ENCODE measurements around the gene TRPM3. TPM values are rescaled to one million over a fixed set of nuclear protein-coding genes. Genes with fewer than 3 reads are reported as not detected.

Gene TRPM3
- total RNA-seq, 3 donors from 2014 or later: not detected

GRCh38 chr9:70511858-70512257 lies 609.6 kb downstream of the TRPM3 start:
- no peak overlapping the region for H3K4me3 Mint-ChIP-seq
- H3K4me1 Mint-ChIP-seq (ENCODE audit: low read depth): no peaks in the 10 kb centered on the region
- DNase-seq (no peak), ATAC-seq (no peak)
- H3K9me3 Mint-ChIP-seq: no peaks in the 10 kb centered on the region
- no peaks in the 10 kb centered on the region for H3K36me3 Mint-ChIP-seq (ENCODE audit: insufficient read depth)
- H3K27me3 Mint-ChIP-seq (ENCODE audit: low read depth): no peaks in the 10 kb centered on the region

- Mint-ChIP-seq H3K4me1 (ENCODE audit: low read depth) (no peaks in the 10 kb centered on the region), H3K9me3 (no peaks in the 10 kb centered on the region), H3K4me3 (no peak overlapping the region), H3K27me3 (ENCODE audit: low read depth) (no peaks in the 10 kb centered on the region), H3K36me3 (ENCODE audit: insufficient read depth) (no peaks in the 10 kb centered on the region)
- DNase-seq: no peak
- no peak for ATAC-seq
Measured at GRCh38 chr9:70510157-70510770, 611.2 kb downstream of the TRPM3 start.

DNA sequence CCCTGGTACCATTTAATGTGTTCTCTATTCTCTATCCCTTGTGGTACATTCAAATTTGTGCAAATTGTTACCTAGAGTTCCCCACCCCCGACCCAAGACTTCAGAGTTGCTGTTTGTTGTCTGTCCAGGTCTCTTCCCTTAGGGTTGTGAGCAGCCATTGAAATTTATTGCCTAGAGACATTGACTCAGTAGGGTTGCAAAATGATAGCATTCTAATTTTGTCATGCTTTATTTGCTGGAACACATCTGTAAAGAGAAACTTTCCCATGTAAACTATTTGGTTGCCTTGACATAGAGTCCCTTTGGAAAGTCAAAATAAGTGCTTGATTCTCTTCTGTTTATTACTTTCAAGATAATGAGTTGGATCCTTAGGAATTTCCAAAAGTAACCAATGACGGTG lies 615.3 kb downstream of the TRPM3 start:
- DNase-seq (no peak), ATAC-seq (no peak)
- no peak overlapping the region for H3K4me3 Mint-ChIP-seq
- H3K9me3 Mint-ChIP-seq: no peaks in the 10 kb centered on the region
- no peaks in the 10 kb centered on the region for H3K36me3 Mint-ChIP-seq (ENCODE audit: insufficient read depth)
- H3K4me1 Mint-ChIP-seq (ENCODE audit: low read depth): peaks cover 3% of the 10 kb centered on the region
- no peaks in the 10 kb centered on the region for H3K27me3 Mint-ChIP-seq (ENCODE audit: low read depth)

- H3K27me3 Mint-ChIP-seq (ENCODE audit: low read depth): no peaks in the 10 kb centered on the region
- no peak for DNase-seq
- no peak for ATAC-seq
- peaks cover 3% of the 10 kb centered on the region for H3K4me1 Mint-ChIP-seq (ENCODE audit: low read depth)
- no peak overlapping the region for H3K4me3 Mint-ChIP-seq
- H3K36me3 Mint-ChIP-seq (ENCODE audit: insufficient read depth): no peaks in the 10 kb centered on the region
- H3K9me3 Mint-ChIP-seq: no peaks in the 10 kb centered on the region
Measured at GRCh38 chr9:70504834-70505233, 616.6 kb downstream of the TRPM3 start.

DNA sequence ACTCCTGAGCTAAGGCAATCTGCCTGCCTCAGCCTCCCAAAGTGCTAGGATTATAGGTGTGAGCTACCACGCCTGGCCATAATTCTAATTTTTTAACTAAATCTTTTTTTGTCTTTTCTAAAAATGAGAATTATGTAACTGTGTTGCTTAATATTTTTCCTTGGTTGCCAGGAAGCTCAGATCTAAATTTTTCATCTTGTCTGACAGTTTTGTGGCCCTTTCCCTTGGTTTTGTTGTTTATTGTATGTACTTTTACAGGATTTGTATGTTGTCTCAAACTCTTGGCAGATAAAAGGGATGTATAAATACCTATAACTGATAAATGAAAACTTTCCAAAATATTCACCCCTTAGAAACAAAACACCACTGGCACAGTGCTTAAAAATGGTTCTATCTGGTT lies 618.7 kb downstream of the TRPM3 start:
- Mint-ChIP-seq H3K36me3 (ENCODE audit: insufficient read depth) (no peaks in the 10 kb centered on the region), H3K4me3 (no peak overlapping the region), H3K4me1 (ENCODE audit: low read depth) (peaks cover 3% of the 10 kb centered on the region), H3K9me3 (no peaks in the 10 kb centered on the region), H3K27me3 (ENCODE audit: low read depth) (no peaks in the 10 kb centered on the region)
- ATAC-seq (no peak), DNase-seq (no peak)

DNA sequence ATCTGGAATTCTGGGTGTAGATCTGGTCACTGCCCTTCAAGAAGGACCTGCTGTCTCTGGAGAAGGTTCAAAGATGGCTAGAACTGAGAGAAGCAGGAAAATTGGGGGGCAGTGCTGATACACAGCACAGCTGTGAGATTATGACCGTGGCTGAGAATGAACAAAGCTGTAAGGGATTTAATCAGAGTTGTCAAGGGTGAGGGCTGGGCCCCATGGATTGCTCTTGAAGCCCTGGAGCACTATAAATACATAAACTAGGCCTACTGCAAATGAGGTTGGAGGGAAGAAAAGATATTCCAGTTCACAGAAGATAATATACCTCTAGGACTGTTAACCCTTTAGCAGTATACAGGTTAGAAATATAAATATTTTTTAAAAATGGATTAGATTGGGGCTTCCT lies 620.6 kb downstream of the TRPM3 start:
- Mint-ChIP-seq H3K9me3 (no peaks in the 10 kb centered on the region), H3K4me1 (ENCODE audit: low read depth) (peaks cover 4% of the 10 kb centered on the region), H3K27me3 (ENCODE audit: low read depth) (no peaks in the 10 kb centered on the region), H3K36me3 (ENCODE audit: insufficient read depth) (no peaks in the 10 kb centered on the region), H3K4me3 (no peak overlapping the region)
- ATAC-seq (no peak), DNase-seq (no peak)

DNA sequence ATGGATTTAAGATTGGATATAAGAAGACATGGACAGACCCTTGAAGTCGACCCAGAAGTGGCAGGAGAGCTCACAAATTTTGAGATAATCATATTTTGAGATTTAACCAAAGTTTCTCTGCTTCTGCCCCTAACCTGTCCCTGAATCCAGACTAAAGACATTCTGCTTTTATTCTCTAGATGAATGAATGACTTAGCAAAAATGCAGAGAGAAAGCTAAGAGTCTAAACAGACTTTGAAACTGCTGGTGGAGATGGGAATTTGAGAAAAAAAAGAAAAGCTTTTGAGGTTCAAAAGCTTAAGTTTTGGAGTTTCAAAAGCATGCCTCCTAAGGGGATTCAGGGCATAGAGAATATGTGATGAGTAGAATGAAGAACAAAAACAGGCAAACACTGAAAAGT lies 621.8 kb downstream of the TRPM3 start:
- DNase-seq (no peak), ATAC-seq (no peak)
- Mint-ChIP-seq H3K4me3 (no peak overlapping the region), H3K27me3 (ENCODE audit: low read depth) (no peaks in the 10 kb centered on the region), H3K4me1 (ENCODE audit: low read depth) (peaks cover 8% of the 10 kb centered on the region), H3K9me3 (no peaks in the 10 kb centered on the region), H3K36me3 (ENCODE audit: insufficient read depth) (no peaks in the 10 kb centered on the region)

DNA sequence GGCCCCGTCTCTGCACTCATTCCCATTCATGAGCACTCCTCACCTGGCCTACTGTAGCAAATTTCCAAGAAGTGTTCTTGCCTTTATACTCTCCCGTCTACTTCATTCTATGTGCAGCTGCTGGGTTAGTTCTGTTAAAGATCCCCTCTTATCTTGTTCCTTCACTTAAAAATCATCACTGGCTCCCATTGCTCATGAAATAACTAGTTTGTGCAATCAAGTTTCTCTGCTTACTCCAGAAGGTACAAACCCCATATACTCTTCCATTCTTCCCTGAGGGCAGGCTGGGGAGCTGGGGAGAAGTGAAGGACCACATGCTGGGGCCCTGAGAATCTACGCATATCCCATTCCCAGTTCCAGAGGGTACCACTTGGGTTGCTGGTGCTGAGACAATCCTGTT lies 622.6 kb downstream of the TRPM3 start:
- Mint-ChIP-seq H3K27me3 (ENCODE audit: low read depth) (no peaks in the 10 kb centered on the region), H3K9me3 (no peaks in the 10 kb centered on the region), H3K4me3 (no peak overlapping the region), H3K4me1 (ENCODE audit: low read depth) (peaks cover 12% of the 10 kb centered on the region), H3K36me3 (ENCODE audit: insufficient read depth) (no peaks in the 10 kb centered on the region)
- ATAC-seq (no peak), DNase-seq (no peak)

- Mint-ChIP-seq H3K36me3 (ENCODE audit: insufficient read depth) (no peaks in the 10 kb centered on the region), H3K9me3 (no peaks in the 10 kb centered on the region), H3K27me3 (ENCODE audit: low read depth) (no peaks in the 10 kb centered on the region), H3K4me1 (ENCODE audit: low read depth) (peaks cover 18% of the 10 kb centered on the region), H3K4me3 (no peak overlapping the region)
- DNase-seq (no peak), ATAC-seq (no peak)
Measured at GRCh38 chr9:70496244-70496643, 625.2 kb downstream of the TRPM3 start.

- ATAC-seq (no peak), DNase-seq (no peak)
- Mint-ChIP-seq H3K4me3 (no peak overlapping the region), H3K4me1 (ENCODE audit: low read depth) (peaks cover 18% of the 10 kb centered on the region), H3K27me3 (ENCODE audit: low read depth) (no peaks in the 10 kb centered on the region), H3K9me3 (no peaks in the 10 kb centered on the region), H3K36me3 (ENCODE audit: insufficient read depth) (no peaks in the 10 kb centered on the region)
Measured at GRCh38 chr9:70495514-70495913, 625.9 kb downstream of the TRPM3 start.

- no peaks in the 10 kb centered on the region for H3K9me3 Mint-ChIP-seq
- peaks cover 18% of the 10 kb centered on the region for H3K4me1 Mint-ChIP-seq (ENCODE audit: low read depth)
- no peaks in the 10 kb centered on the region for H3K36me3 Mint-ChIP-seq (ENCODE audit: insufficient read depth)
- no peaks in the 10 kb centered on the region for H3K27me3 Mint-ChIP-seq (ENCODE audit: low read depth)
- DNase-seq (no peak), ATAC-seq (no peak)
- no peak overlapping the region for H3K4me3 Mint-ChIP-seq
Measured at GRCh38 chr9:70494221-70494620, 627.2 kb downstream of the TRPM3 start.

GRCh38 chr9:70493029-70493428 lies 628.4 kb downstream of the TRPM3 start:
- Mint-ChIP-seq H3K27me3 (ENCODE audit: low read depth) (no peaks in the 10 kb centered on the region), H3K4me3 (no peak overlapping the region), H3K9me3 (no peaks in the 10 kb centered on the region), H3K4me1 (ENCODE audit: low read depth) (peaks cover 18% of the 10 kb centered on the region), H3K36me3 (ENCODE audit: insufficient read depth) (no peaks in the 10 kb centered on the region)
- no peak for DNase-seq
- ATAC-seq: no peak

DNA sequence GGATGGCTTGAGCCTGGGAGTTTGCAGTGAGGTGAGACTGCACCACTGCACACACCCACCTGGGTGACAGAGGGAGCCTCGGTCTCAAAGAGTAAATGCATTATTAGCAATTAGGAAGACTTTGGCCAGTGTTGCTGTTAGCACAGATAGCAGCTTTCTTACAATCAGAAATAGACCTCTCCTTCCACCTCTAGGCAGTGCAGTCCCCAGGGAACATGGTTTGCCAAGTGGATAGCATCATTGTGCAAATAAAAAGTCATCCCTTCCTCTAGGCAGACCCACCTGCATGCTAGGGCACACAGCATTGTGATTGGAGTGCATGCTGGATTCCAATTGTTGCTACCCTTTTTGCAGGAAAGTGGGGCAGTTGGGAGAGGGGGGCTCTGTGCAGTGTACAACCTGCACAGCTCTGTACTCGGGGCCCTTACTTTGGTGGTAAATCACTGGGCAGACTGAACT lies 629.1 kb downstream of the TRPM3 start:
- Mint-ChIP-seq H3K36me3 (ENCODE audit: insufficient read depth) (no peaks in the 10 kb centered on the region), H3K27me3 (ENCODE audit: low read depth) (no peaks in the 10 kb centered on the region), H3K4me3 (no peak overlapping the region), H3K9me3 (no peaks in the 10 kb centered on the region), H3K4me1 (ENCODE audit: low read depth) (peaks cover 18% of the 10 kb centered on the region)
- ATAC-seq: no peak
- no peak for DNase-seq

- H3K9me3 Mint-ChIP-seq: no peaks in the 10 kb centered on the region
- ATAC-seq (no peak), DNase-seq (no peak)
- H3K4me1 Mint-ChIP-seq (ENCODE audit: low read depth): peaks cover 18% of the 10 kb centered on the region
- no peaks in the 10 kb centered on the region for H3K36me3 Mint-ChIP-seq (ENCODE audit: insufficient read depth)
- H3K27me3 Mint-ChIP-seq (ENCODE audit: low read depth): no peaks in the 10 kb centered on the region
- no peak overlapping the region for H3K4me3 Mint-ChIP-seq
Measured at GRCh38 chr9:70491426-70492318, 629.7 kb downstream of the TRPM3 start.

DNA sequence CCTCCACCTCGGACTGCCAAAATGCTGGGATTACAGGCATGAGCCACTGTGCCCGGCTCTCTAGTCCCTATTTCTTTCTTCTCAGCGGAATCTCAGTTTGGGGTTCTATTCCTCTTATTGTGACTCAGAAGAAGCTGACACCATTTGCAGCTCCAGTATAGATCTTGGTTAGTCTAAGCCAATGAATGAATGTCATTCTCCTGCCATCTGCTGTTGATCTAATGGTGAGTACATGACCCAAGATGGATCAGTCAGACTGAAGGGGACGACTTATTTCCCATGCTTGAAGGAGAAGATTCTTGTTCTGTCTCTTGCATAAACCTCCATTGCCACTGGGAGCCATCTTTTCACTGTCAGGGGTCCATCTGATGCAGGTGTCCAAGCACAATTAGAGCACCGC lies 630.9 kb downstream of the TRPM3 start:
- H3K36me3 Mint-ChIP-seq (ENCODE audit: insufficient read depth): no peaks in the 10 kb centered on the region
- ATAC-seq (no peak), DNase-seq (no peak)
- peaks cover 15% of the 10 kb centered on the region for H3K4me1 Mint-ChIP-seq (ENCODE audit: low read depth)
- H3K27me3 Mint-ChIP-seq (ENCODE audit: low read depth): no peaks in the 10 kb centered on the region
- H3K4me3 Mint-ChIP-seq: no peak overlapping the region
- H3K9me3 Mint-ChIP-seq: no peaks in the 10 kb centered on the region
